NCI-H774 (cell line): ENCODE measurements around the gene CCNC.
"Not testable (repeated sequence)": the region's sequence is repeated elsewhere in the genome, so short reads cannot be mapped to it uniquely, and the experiment has no call there.

ENCODE experiments used
- DNase-seq: peaks from one replicate; lab custom pipeline; 2025; lab: John Stamatoyannopoulos, UW

Gene CCNC

GRCh38 chr6:99603421-99604165 lies 35.1 kb upstream of the CCNC start:
- no peak for DNase-seq

GRCh38 chr6:99602520-99603420 lies 34.3 kb upstream of the CCNC start:
- DNase-seq: no peak

GRCh38 chr6:99594696-99595095 lies 26.2 kb upstream of the CCNC start:
- DNase-seq: not testable (repeated sequence)

- no peak for DNase-seq
Measured at GRCh38 chr6:99592900-99593299, 24.4 kb upstream of the CCNC start.

- DNase-seq: no peak
Measured at GRCh38 chr6:99591673-99592364, 23.4 kb upstream of the CCNC start.

GRCh38 chr6:99590728-99591672 lies 22.5 kb upstream of the CCNC start:
- no peak for DNase-seq

- DNase-seq: no peak
Measured at GRCh38 chr6:99589907-99590493, 21.5 kb upstream of the CCNC start.

GRCh38 chr6:99589290-99589672 lies 20.8 kb upstream of the CCNC start:
- peak; percentile 64 for DNase-seq

- DNase-seq: peak; percentile 87
Measured at GRCh38 chr6:99588618-99589289, 20.3 kb upstream of the CCNC start.

- no peak for DNase-seq
Measured at GRCh38 chr6:99587792-99588191, 19.3 kb upstream of the CCNC start.

GRCh38 chr6:99579781-99580180 lies 11.3 kb upstream of the CCNC start:
- no peak for DNase-seq

GRCh38 chr6:99575544-99576227 lies 7.2 kb upstream of the CCNC start:
- no peak for DNase-seq

GRCh38 chr6:99573980-99574617 lies 5.6 kb upstream of the CCNC start:
- no peak for DNase-seq

GRCh38 chr6:99563056-99563723 lies 5.3 kb downstream of the CCNC start:
- DNase-seq: no peak

- no peak for DNase-seq
Measured at GRCh38 chr6:99560668-99561067, 7.8 kb downstream of the CCNC start.

GRCh38 chr6:99559057-99559456 lies 9.4 kb downstream of the CCNC start:
- DNase-seq: no peak

GRCh38 chr6:99553888-99554287 lies 14.6 kb downstream of the CCNC start:
- DNase-seq: no peak

- no peak for DNase-seq
Measured at GRCh38 chr6:99550046-99550748, 18.3 kb downstream of the CCNC start.
